Mesothelial cell of epicardium (in vitro differentiated cells): ENCODE results near the gene TRMT112. TPM values are rescaled to one million over a fixed set of nuclear protein-coding genes. Genes with fewer than 3 reads are reported as not detected.

Source experiments
- DNase-seq, 2 experiments: peaks; one replicate each; pipeline ENCODE4 v3.0.0; 2021; ENCODE audit warnings: low spot score in 2 of 2; ENCODE audit not compliant: unreplicated experiment in 2 of 2
- H3K27ac Mint-ChIP-seq: 2 replicates; pipeline ENCODE4 v1.8.0; 2021; ENCODE audit warnings: mixed read lengths
- H3K27me3 Mint-ChIP-seq: 2 replicates; pipeline ENCODE4 v1.8.0; 2021; ENCODE audit warnings: low read depth, mixed read lengths
- H3K36me3 Mint-ChIP-seq: 2 replicates; pipeline ENCODE4 v1.8.0; 2021; ENCODE audit warnings: mixed read lengths
- H3K4me1 Mint-ChIP-seq: 2 replicates; pipeline ENCODE4 v1.8.0; 2021; ENCODE audit warnings: mixed read lengths
- H3K4me3 Mint-ChIP-seq: 2 replicates; pipeline ENCODE4 v1.8.0; 2021; ENCODE audit warnings: mild to moderate bottlenecking, moderate library complexity, mixed read lengths
- H3K9me3 Mint-ChIP-seq: 2 replicates; pipeline ENCODE4 v1.8.0; 2021; ENCODE audit warnings: mixed read lengths
- total RNA-seq: library from RNA; stranded (reverse); gene quantifications from 3 replicates; pipeline ENCODE4 v1.2.1, GENCODE V29; 2021
- TF ChIP-seq, protein P1 (sequence below): fragments of 200-600 bp; sonication (generic); IDR thresholded peaks from one replicate; pipeline ENCODE4 v1.5.0; 2021; ENCODE audit warnings: antibody characterized with exemption; ENCODE audit not compliant: unreplicated experiment

The TRMT112 gene
- total RNA-seq, 1 donor from 2014 or later, result 184 TPM

DNA sequence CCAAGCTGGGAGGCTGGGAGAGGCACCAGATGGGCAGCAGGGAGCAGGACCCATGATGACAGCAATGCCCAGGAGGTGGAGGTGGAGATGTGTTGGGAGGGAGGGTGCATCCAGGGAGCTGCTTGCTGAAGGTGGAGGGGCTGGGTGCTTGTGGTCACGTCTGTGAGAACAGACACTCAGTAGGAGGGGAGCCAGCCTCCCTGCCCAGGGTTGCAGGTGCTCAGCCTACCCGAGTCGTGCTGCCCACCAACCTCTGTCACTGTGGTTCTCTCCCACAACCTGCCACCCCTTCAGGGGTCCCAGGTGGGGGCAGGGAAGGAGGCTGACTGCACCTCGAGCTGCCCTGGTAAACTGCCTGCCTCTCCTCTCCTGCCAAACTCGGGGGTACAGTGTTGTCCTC is 6.0 kb upstream of the TRMT112 start:
- H3K36me3 Mint-ChIP-seq, result peaks cover 8% of the 10 kb centered on the region

DNA sequence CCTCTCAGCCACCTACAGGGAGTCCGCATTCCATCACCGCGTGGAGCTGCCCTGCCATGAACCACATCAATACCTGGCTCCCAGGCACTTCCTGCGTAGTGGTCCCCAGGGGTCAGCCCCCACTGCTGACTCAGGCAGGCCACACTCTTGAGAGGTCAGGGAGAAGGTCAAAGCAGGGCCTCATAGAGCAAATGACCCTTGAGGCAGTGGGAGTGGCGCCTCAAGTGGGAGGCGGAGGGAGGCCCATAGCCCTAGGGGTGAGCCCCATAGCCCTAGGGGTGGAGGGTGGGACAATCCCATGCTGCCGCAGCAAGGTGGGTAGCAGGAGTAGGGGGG is 5.5 kb upstream of the TRMT112 start:
- Mint-ChIP-seq H3K27ac (peak overlapping the region; percentile 9), H3K4me3 (no peak overlapping the region), H3K9me3 (no peaks in the 10 kb centered on the region), H3K4me1 (peaks cover 23% of the 10 kb centered on the region), H3K36me3 (peaks cover 8% of the 10 kb centered on the region), H3K27me3 (no peaks in the 10 kb centered on the region)
- no peak for DNase-seq
- TF ChIP-seq, protein P1, sequence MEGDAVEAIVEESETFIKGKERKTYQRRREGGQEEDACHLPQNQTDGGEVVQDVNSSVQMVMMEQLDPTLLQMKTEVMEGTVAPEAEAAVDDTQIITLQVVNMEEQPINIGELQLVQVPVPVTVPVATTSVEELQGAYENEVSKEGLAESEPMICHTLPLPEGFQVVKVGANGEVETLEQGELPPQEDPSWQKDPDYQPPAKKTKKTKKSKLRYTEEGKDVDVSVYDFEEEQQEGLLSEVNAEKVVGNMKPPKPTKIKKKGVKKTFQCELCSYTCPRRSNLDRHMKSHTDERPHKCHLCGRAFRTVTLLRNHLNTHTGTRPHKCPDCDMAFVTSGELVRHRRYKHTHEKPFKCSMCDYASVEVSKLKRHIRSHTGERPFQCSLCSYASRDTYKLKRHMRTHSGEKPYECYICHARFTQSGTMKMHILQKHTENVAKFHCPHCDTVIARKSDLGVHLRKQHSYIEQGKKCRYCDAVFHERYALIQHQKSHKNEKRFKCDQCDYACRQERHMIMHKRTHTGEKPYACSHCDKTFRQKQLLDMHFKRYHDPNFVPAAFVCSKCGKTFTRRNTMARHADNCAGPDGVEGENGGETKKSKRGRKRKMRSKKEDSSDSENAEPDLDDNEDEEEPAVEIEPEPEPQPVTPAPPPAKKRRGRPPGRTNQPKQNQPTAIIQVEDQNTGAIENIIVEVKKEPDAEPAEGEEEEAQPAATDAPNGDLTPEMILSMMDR, result no peak

More for the DNA sequence above, 6.0 kb upstream of the TRMT112 start:
- H3K9me3 Mint-ChIP-seq, result no peaks in the 10 kb centered on the region
- peaks cover 23% of the 10 kb centered on the region for H3K4me1 Mint-ChIP-seq
- H3K27me3 Mint-ChIP-seq, result no peaks in the 10 kb centered on the region
- TF ChIP-seq, protein P1, result no peak
- no peak for DNase-seq
- no peak overlapping the region for H3K4me3 Mint-ChIP-seq
- no peak overlapping the region for H3K27ac Mint-ChIP-seq

DNA sequence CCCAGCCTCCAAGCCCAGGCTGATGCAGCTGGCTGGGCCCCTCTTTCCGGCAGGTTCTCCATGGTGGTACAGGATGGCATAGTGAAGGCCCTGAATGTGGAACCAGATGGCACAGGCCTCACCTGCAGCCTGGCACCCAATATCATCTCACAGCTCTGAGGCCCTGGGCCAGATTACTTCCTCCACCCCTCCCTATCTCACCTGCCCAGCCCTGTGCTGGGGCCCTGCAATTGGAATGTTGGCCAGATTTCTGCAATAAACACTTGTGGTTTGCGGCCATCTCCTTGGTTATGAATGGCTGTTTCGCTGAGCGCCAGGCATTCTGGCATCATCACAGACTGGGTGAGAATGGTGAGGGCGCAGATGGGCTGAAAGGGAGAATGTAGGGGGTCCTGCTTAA is 4.2 kb upstream of the TRMT112 start:
- TF ChIP-seq, protein P1, result no peak
- no peak for DNase-seq
- Mint-ChIP-seq H3K4me3 (no peak overlapping the region), H3K27ac (peak overlapping the region; percentile 92), H3K9me3 (no peaks in the 10 kb centered on the region), H3K36me3 (peaks cover 8% of the 10 kb centered on the region), H3K4me1 (peaks cover 29% of the 10 kb centered on the region), H3K27me3 (no peaks in the 10 kb centered on the region)

DNA sequence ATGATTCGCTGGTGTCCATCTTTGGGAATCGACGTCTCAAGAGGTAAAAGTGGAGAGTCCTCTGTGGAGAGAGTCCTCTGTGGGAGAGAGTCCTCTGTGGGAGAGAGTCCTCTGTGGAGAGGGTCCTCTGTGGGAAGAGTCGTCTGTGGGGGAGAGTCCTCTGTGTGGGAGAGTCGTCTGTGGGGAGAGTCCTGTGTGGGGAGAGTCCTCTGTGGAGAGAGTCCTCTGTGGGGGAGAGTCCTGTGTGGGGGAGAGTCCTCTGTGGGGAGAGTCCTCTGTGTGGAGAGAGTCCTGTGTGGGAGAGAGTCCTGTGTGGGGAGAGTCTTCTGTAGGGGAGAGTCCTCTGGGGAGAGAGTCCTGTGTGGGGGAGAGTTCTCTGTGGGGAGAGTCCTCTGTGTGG is 3.7 kb upstream of the TRMT112 start:
- DNase-seq, result no peak
- Mint-ChIP-seq H3K9me3 (no peaks in the 10 kb centered on the region), H3K27ac (peak overlapping the region; percentile 92), H3K4me1 (peaks cover 33% of the 10 kb centered on the region), H3K4me3 (no peak overlapping the region), H3K36me3 (peaks cover 8% of the 10 kb centered on the region), H3K27me3 (no peaks in the 10 kb centered on the region)
- TF ChIP-seq, protein P1, result no peak

DNA sequence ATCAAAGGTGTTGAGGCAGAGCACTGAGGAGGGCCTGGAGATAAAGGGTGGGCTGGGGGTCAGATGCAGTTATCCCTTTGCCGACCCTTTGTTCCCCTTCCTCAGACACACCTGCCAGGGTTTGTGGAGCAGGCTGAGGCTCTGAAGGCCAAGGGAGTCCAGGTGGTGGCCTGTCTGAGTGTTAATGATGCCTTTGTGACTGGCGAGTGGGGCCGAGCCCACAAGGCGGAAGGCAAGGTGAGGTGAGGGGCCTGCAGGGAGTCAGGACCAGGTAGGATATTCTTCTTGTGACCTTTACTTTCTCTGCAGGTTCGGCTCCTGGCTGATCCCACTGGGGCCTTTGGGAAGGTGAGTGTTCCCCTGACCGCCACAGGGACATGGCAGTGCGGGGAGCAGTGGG is 3.2 kb upstream of the TRMT112 start:
- H3K9me3 Mint-ChIP-seq, result no peaks in the 10 kb centered on the region
- peak overlapping the region; percentile 22 for H3K4me3 Mint-ChIP-seq
- no peak for DNase-seq
- TF ChIP-seq, protein P1, result no peak
- H3K4me1 Mint-ChIP-seq, result peaks cover 33% of the 10 kb centered on the region
- H3K36me3 Mint-ChIP-seq, result peaks cover 8% of the 10 kb centered on the region
- peak overlapping the region; percentile 92 for H3K27ac Mint-ChIP-seq
- no peaks in the 10 kb centered on the region for H3K27me3 Mint-ChIP-seq
